Cardiac muscle cell (in vitro differentiated cells and primary cell): ENCODE results near the gene PLIN3. TPM values are rescaled to one million over a fixed set of nuclear protein-coding genes. Genes with fewer than 3 reads are reported as not detected.
"Not testable (repeated sequence)": the region's sequence is repeated elsewhere in the genome, so short reads cannot be mapped to it uniquely, and the experiment has no call there.

Source experiments
- DNase-seq, 2 donors: peaks; one replicate each; pipeline versions ENCODE4 v3.0.0 to v3.0.0-alpha.2; 2010 to 2017; ENCODE audit warnings: low read depth in 1 of 2, low spot score in 1 of 2
- H3K27ac ChIP-seq: fragments of 200-600 bp; sonication (generic); 2 replicates; pipeline ENCODE4 v1.5.1; 2016
- H3K27me3 ChIP-seq: fragments of 200-600 bp; sonication (generic); 2 replicates; pipeline ENCODE4 v1.6.0; 2016; ENCODE audit warnings: control low read depth
- H3K36me3 ChIP-seq: fragments of 200-600 bp; sonication (generic); 2 replicates; pipeline ENCODE4 v1.5.1; 2016; ENCODE audit warnings: control low read depth
- H3K4me1 ChIP-seq: fragments of 200-600 bp; sonication (generic); 2 replicates; pipeline ENCODE4 v1.8.1; 2017; ENCODE audit warnings: low read depth, mild to moderate bottlenecking, mixed run types
- H3K4me3 ChIP-seq: fragments of 200-600 bp; sonication (generic); 2 replicates; pipeline ENCODE4 v1.5.1; 2016; ENCODE audit warnings: mild to moderate bottlenecking
- H3K9me3 ChIP-seq: fragments of 200-600 bp; sonication (generic); 2 replicates; pipeline ENCODE4 v1.5.1; 2017; ENCODE audit warnings: low read depth, mild to moderate bottlenecking, control low read depth
- CTCF ChIP-seq: IDR thresholded peaks from 2 replicates; pipeline ENCODE4 v1.5.1; 2012; ENCODE audit warnings: low read depth, mild to moderate bottlenecking, low read length
- polyA plus RNA-seq: library from polyadenylated mRNA; unstranded; fragments of >200 nt; fragmentation: Nextera tagmentation; extraction: Ambion mirVana; gene quantifications from 2 replicates; pipeline ENCODE4 v1.2.1, GENCODE V29; 2016
- total RNA-seq: library from RNA; depleted of rRNA; stranded (reverse); fragments of >200 nt; gene quantifications from 2 replicates; pipeline ENCODE4 v1.2.3, GENCODE V29; 2016

PLIN3 gene
- total and polyA plus RNA-seq, 2 experiments from 2014 or later: 108 to 114 TPM

DNA sequence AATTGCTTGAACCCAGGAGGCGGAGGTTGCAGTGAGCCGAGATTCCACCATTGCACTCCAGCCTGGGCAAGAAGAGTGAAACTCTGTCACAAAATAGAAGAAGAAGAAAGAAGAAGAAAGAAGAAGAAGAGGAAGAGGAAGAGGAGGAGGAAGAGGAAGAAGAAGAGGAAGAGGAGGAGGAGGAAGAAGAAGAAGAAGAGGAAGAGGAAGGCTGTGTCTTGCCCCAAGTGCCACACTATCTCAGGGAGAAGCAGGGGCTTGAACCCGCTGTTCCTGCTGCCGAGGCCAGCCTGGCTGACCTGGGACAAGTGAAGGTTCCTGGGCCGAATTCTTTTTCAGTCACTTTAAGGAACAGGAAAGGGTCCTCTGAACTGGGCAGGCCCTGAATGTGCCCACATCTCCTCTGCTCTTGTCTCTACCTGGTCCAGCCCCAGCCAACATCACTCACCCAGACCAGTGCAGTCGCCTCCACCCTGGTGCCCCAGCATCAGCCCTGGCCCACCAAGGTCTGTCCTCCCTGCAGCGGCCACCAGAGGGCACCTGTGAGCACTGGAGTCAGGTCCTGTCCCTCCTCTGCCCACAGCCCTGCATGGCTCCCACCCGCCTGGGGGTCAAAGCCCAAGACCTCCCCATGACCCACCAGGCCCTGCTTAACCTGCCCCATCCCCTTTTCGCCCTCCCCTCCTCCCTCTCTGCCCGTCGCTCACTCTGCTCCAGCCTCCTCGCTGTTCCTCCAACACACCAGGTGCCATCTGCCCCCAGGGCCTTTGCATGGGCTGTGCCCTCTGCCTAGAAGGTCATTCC, 55.9 kb downstream of the PLIN3 start:
- Histone ChIP-seq H3K9me3 (no peaks in the 10 kb centered on the region), H3K27me3 (no peaks in the 10 kb centered on the region), H3K36me3 (no peaks in the 10 kb centered on the region), H3K4me1 (no peaks in the 10 kb centered on the region), H3K4me3 (no peak overlapping the region), H3K27ac (no peak overlapping the region)
- DNase-seq: peak; percentile 68 to 77
- TF ChIP-seq CTCF: peak; percentile 89

DNA sequence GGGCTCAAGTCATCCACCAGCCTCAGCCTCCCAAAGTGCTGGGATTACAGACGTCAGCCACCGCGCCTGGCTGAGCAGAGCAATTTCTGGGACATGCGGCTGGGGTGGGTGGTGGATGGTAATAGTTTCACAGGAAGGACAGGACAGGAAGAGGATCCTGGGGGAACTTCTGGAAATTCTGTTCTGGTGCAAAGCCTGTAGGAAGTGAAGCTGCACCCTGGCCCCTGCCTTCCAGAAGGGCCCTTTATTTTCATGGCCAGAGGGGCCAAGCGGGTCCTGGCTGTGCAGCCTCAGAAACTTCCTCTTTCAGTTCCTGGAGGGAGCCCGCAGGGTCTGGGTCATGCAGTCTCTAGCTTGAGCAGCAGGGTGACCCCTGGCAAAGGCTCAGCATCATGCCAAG, 60.3 kb downstream of the PLIN3 start:
- no peaks in the 10 kb centered on the region for H3K36me3 ChIP-seq
- no peak overlapping the region for H3K27ac ChIP-seq
- no peak for TF ChIP-seq CTCF
- no peaks in the 10 kb centered on the region for H3K9me3 ChIP-seq
- H3K27me3 ChIP-seq: no peaks in the 10 kb centered on the region
- peaks cover 5% of the 10 kb centered on the region for H3K4me1 ChIP-seq
- no peak for DNase-seq
- no peak overlapping the region for H3K4me3 ChIP-seq

DNA sequence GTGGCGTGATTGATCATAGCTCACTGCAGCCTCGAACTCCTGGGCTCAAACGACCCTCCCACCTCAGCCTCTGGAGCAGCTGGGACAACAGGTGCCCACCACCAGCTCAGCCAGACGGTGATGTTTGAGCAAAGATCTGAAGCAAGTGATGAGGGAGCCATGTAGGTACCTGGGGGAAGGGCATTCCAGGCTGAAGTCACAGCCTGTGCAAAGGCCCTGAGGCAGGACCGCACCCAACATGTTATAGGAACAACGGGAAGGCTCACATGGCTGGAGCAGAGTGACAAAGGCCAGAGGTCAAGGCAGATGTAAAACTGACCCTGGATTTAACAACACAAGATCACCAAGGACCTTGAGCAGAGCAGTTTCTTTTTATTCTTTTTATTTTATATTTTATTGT, 61.1 kb downstream of the PLIN3 start:
- Histone ChIP-seq H3K4me3 (no peak overlapping the region), H3K9me3 (no peaks in the 10 kb centered on the region), H3K27ac (no peak overlapping the region), H3K4me1 (peaks cover 5% of the 10 kb centered on the region), H3K27me3 (no peaks in the 10 kb centered on the region), H3K36me3 (no peaks in the 10 kb centered on the region)
- DNase-seq: no peak
- TF ChIP-seq CTCF: no peak

- DNase-seq, H3K27me3 ChIP-seq, H3K4me1 ChIP-seq, H3K27ac ChIP-seq, H3K36me3 ChIP-seq, H3K4me3 ChIP-seq, H3K9me3 ChIP-seq: not testable (repeated sequence)
Measured at GRCh38 chr19:4805140-4805539, 62.3 kb downstream of the PLIN3 start.

GRCh38 chr19:4803736-4804695, 63.5 kb downstream of the PLIN3 start:
- peaks cover 5% of the 10 kb centered on the region for H3K4me1 ChIP-seq
- no peak overlapping the region for H3K4me3 ChIP-seq
- peak; percentile 48 to 86 for DNase-seq
- no peaks in the 10 kb centered on the region for H3K27me3 ChIP-seq
- peak; percentile 74 for TF ChIP-seq CTCF
- no peak overlapping the region for H3K27ac ChIP-seq
- no peaks in the 10 kb centered on the region for H3K36me3 ChIP-seq
- no peaks in the 10 kb centered on the region for H3K9me3 ChIP-seq

- H3K4me3 ChIP-seq: no peak overlapping the region
- TF ChIP-seq CTCF: no peak
- H3K9me3 ChIP-seq: no peaks in the 10 kb centered on the region
- H3K27ac ChIP-seq: no peak overlapping the region
- H3K4me1 ChIP-seq: peaks cover 5% of the 10 kb centered on the region
- H3K27me3 ChIP-seq: no peaks in the 10 kb centered on the region
- H3K36me3 ChIP-seq: no peaks in the 10 kb centered on the region
- DNase-seq: peak in 1 of 2 donors; percentile 14
Measured at GRCh38 chr19:4802711-4803110, 64.8 kb downstream of the PLIN3 start.
